Measurements from ENCODE around the gene MON1B.

Gene MON1B

GRCh38 chr16:77194295-77195231, 3.6 kb downstream of the MON1B start:
- intact Hi-C loops (cut with DNase I): no loop called here
- DNase-seq: peak in 1 of 10 donors; percentile 79

DNA sequence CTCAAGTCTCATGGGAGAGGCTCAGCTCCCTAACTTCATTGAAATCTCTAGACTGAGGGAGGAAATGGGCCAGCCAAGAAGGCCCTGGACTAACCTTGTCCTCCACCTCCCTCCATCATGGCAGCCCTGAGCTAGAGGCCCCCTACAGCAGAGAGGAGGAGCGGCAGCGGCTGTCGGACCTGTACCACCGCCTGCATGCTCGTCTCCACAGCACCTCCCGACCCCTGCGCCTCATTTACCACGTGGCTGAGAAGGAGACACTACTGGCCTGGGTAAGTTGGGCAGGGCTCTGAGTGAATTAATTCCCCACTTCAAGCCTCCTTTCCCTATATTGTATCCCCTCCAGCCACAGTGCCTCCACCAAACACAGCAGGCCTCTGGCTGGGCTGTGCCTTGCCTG, 4.4 kb downstream of the MON1B start:
- no peak for DNase-seq
- intact Hi-C loops (cut with DNase I): no loop called here

- DNase-seq: no peak
- intact Hi-C loops (cut with DNase I): no loop called here
These were observed 6.8 kb downstream of the MON1B start for GRCh38 chr16:77197747-77198146.

DNA sequence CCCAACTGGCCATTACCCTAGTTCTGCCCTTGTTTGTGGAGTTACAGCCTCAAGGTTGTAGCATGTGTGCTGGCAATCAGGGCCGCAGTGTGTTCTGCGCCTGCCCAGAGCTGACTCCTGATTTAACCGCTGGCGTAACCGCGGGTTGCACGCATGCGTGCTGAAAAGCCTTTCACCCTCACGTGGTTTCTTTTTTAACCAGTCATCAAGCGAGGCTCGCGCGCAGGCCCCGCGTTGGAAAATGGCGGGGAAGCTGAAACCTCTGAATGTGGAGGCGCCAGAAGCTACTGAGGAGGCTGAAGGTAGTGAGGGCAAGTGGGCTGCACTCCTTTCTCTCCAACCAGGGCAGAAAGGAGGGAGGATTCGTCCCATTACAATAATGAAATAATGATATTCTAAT, 8.2 kb downstream of the MON1B start, which contains the start of gene SYCE1L:
TSS of gene SYCE1L (plus strand) at position 198 of the 400 bp plus-strand sequence. CDS start at position 242, 44 bp downstream.
- intact Hi-C loops (cut with DNase I): no loop called here
- DNase-seq: no peak

DNA sequence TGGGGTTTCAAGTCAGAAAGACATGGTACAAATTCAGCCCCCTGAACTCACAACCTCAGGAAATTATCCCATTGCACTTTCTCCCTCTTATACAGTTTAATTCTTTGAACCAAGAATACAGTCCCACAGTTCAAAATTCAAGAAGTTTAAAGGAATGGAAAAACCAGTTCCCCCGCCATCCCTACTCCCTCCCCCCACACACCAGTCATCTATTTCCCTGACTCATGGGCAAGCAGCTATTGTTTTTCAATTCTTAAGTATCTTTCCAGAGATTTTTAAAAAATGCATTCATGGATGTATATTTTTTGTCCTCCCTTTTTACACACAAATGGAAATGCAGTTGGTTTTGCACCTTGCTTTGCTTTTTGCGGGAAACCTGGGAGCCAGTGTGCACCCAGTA, 15.5 kb downstream of the MON1B start:
- intact Hi-C loops (cut with DNase I): no loop called here
- no peak for DNase-seq

GRCh38 chr16:77207030-77207429, 16.0 kb downstream of the MON1B start:
- intact Hi-C loops (cut with DNase I): no loop called here

GRCh38 chr16:77208382-77208781, 17.4 kb downstream of the MON1B start:
- intact Hi-C loops (cut with DNase I): no loop called here
- no peak for DNase-seq

More at GRCh38 chr16:77207030-77207429, 16.0 kb downstream of the MON1B start:
- DNase-seq: no peak

DNA sequence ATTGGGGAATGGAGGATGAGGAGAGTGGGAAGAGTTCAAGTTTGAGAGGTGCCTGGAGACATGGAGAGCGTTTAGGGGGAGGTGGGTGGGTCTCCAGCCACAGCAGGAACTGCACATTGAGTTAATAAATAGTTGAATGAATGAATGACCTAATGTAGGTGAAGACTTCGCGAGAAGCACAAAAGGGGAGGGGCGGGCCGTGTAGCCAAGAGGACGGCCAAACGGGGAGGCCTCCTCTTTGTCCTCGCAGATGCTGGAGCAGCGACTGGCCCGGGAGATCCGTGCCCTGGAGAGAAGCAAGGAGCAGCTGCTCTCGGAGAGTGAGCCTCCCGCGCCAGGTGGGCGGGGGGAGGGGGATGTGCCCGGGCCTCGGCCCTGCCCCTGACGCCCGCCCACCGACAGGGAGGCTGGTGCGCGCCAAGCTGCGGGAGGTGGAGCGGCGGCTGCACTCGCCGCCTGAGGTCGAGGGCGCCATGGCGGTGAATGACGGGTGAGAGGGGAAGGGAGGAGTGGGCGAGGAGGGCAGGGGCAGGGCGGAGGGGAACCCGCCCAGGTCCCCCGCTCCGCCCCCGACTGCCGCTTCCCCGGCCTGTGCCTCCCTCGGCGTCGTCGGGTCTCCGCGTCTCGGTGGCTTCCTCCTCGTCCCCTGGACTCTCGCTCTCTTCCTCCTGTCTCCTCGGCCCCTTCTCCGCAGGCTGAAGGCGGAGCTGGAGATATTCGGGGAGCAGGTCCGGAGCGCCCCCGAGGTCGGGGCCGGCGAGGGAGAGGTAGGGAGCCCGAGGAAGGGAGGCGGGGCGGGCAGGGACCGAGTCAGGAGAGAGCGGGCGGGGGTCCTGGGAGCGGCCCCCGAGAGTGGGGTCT, 21.1 kb downstream of the MON1B start:
- DNase-seq: peak in 2 of 10 donors; percentile 25 to 85
- intact Hi-C loops (cut with DNase I): no loop called here

- DNase-seq: peak in 7 of 10 donors; percentile 26 to 92 (median 43)
These were observed 22.0 kb downstream of the MON1B start for GRCh38 chr16:77212741-77213541.

DNA sequence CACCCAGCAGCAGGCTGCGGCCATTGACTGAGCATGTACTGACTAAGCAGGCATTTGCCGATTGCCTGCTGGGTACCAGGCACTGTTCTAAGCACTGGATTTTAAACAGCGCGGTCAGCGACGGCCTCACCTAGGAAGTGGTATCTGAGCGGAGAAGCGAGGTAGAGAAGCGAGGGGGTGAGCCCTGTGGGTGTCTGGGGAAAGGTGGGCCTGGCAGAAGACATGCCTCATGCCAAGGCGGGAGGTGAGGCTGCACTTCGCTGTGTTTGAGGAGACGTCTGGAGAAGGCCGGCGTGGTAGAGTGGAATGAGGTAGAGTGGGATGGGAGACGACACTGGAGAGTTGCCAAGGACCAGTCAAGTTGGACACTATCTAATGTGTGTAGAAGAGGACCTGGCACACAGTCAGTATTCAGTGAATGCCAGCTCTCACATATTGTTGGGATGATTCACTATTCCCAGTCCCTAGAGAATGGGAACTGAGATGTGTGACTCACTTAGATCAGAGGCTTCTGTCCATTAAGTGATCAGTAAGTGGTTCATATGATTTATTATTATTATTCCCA, 22.6 kb downstream of the MON1B start:
- DNase-seq: peak in 2 of 10 donors; percentile 29 to 87
- intact Hi-C loops (cut with DNase I): no loop called here

More at GRCh38 chr16:77212741-77213541, 22.0 kb downstream of the MON1B start:
- intact Hi-C loops (cut with DNase I): no loop called here

DNA sequence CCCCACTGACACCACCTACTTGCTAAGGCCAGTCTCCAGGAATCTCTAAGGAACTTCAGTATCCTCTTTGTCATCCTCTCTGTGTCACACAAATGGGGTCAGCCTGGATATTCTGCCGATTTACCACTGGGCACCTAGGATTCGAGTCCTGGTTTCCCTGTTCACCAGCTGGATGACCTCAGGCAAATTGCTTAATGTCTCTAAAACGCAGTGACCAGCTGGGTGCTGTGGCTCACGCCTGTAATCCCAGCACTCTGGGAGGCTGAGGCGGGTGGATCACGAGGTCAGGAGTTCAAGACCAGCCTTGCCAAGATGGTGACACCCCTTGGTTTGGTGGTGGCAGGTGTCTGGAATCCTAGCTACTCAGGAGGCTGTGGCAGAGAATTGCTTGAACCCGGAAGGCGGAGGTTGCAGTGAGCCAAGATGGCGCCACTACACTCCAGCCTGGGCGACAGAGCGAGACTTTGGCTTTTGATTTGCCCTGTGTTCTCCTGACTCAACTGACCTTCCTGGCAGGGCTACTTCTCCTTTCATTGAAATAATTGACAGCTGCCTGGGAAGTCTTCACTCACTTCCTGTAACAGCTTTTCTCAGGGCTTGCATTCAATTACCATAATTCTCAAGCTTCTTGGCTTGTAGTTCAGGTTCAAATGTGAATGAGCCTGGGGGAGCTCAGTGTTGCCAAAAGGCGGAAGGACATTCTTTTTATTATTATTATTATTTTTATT, 23.6 kb downstream of the MON1B start:
- intact Hi-C loops (cut with DNase I): no loop called here
- no peak for DNase-seq

DNA sequence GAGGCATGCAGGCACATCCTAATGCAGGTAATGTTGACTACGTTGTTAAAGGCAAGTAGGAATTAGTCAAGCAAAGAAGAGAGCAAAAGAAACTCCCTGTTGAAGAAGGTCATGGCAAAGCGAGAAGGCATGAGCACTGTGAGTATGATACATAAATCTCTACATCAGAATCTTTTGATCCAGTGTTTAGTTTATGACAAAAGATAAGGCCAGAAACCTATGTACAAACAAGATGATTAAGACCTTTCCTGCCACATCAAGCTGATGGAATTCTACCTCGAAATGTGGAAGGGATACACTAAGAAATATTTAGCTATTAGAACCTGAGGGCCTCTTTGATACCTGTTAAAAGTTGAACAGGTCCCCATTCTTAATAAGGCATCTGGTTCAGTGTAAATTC, 28.4 kb downstream of the MON1B start:
- intact Hi-C loops (cut with DNase I): no loop called here

GRCh38 chr16:77220427-77220826, 29.4 kb downstream of the MON1B start:
- no peak for DNase-seq
- intact Hi-C loops (cut with DNase I): no loop called here

More for the DNA sequence above, 28.4 kb downstream of the MON1B start:
- no peak for DNase-seq

GRCh38 chr16:77221482-77221881, 30.5 kb downstream of the MON1B start:
- no peak for DNase-seq
- intact Hi-C loops (cut with DNase I): no loop called here

GRCh38 chr16:77223184-77223583, 32.2 kb downstream of the MON1B start:
- DNase-seq: no peak
- intact Hi-C loops (cut with DNase I): no loop called here

DNA sequence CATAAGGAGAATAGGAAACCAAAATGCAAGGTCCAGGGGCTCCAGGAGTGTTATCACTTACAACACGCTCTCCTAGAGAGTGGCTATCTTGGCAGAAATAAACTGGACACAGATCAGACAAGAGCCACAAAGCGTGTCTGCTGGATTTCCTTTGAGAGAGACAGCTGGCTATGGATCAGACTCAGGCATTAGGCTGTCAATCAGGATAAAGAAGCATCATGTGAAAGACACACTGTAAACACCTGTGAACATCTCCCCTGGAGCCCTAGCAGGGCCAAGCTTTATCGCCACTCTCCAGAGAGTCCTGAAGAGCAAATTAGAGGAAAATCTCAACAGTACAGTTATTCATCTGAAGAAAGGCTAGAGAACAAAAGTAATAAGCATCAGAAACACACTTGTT, 34.2 kb downstream of the MON1B start:
- no peak for DNase-seq
- intact Hi-C loops (cut with DNase I): no loop called here

DNA sequence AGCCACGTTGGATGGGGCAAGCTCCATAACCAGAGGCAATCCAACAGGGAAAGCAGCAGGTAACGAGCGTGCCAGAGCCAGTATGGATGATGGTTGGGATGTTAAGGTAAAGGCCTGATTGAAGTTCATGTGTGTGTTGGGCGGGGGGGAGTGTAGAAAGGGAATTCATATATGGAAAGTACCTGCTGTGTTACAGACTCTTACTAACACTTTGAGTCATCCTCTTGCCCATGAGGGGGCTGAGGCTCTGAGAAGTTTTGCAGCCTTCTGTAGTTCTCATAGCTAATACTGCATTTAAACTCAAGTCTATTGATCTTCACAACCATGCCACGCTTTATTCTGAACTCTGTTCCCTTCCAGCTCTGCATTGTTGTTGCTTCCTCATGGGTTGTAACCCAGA, 36.8 kb downstream of the MON1B start:
- DNase-seq: no peak
- intact Hi-C loops (cut with DNase I): no loop called here

DNA sequence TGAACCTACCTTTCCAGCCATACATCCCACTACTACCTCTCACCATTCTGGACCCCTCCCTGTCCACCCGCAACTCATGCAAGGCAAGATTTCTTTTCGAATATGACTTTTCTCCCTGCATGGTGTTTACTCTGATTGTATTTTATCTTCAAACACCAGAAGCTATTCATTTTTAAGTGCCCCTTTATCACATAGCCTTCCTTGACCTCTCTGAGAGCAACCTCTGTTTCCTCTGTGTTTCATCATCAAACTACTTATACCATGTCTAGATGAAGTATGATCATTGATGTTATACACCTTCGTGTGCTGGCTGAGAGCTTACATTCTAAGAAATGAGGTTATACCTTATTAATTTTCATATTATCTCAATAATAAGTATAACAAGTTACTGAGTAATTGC, 40.1 kb downstream of the MON1B start:
- DNase-seq: no peak
- intact Hi-C loops (cut with DNase I): no loop called here

DNA sequence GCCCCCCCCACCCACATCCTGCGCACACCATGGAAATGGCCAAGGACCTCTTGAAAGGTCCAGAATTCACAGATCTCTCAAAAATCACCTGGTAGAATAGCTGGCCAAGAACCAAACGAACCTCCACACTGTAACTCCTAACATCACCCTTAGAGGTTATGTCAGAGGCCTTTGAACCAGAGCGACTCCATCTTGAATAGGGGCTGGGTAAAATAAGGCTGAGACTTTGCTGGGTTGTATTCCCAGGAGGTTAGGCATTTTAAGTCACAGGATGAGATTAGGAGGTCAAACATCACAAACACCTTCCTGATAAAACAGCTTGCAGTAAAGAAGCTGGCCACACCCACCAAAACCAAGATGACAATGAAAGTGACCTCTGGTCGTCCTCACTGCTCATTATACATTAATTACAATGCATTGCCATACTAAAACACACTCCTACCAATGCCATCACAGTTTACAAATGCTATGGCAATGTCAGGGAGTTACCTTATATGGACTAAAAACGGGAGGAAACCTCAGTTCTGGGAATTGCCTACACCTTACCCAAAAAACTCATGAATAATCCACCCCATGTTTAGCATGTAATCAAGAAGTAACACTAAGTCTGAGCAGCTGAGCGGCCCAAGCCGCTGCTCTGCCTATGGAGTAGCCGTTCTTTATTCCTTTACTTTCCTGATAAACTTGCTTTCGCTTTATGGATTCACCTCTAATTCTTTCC, 43.0 kb downstream of the MON1B start:
- no peak for DNase-seq
- intact Hi-C loops (cut with DNase I): no loop called here
